Stimulated activated naive CD8-positive, alpha-beta T cell treated with anti-CD3 and anti-CD28 coated beads, Interleukin-15, Interleukin-2, amounts not matched to agents 100 ng/mL and 50 ng/mL, for 24 hours (primary cell): Measurements from ENCODE around the gene ITPA.
"Not testable (repeated sequence)": the region's sequence is repeated elsewhere in the genome, so short reads cannot be mapped to it uniquely, and the experiment has no call there.

ENCODE experiments used
- H3K27ac Mint-ChIP-seq: one replicate; pipeline ENCODE4 v1.8.0; 2021; ENCODE audit warnings: mild to moderate bottlenecking, mixed read lengths
- H3K27me3 Mint-ChIP-seq: one replicate; pipeline ENCODE4 v1.8.0; 2021; ENCODE audit warnings: mixed read lengths
- H3K36me3 Mint-ChIP-seq: one replicate; pipeline ENCODE4 v1.8.0; 2021; ENCODE audit warnings: low read depth, mixed read lengths
- H3K4me1 Mint-ChIP-seq: one replicate; pipeline ENCODE4 v1.8.0; 2021; ENCODE audit warnings: low read depth, mixed read lengths
- H3K4me3 Mint-ChIP-seq: one replicate; pipeline ENCODE4 v1.8.0; 2021; ENCODE audit warnings: mild to moderate bottlenecking, mixed read lengths
- H3K9me3 Mint-ChIP-seq: one replicate; pipeline ENCODE4 v1.8.0; 2021; ENCODE audit warnings: mixed read lengths

Gene ITPA

GRCh38 chr20:3168829-3169590 lies 40.3 kb upstream of the ITPA start:
- no peak overlapping the region for H3K27ac Mint-ChIP-seq
- H3K4me3 Mint-ChIP-seq, result no peak overlapping the region
- H3K36me3 Mint-ChIP-seq, result no peaks in the 10 kb centered on the region
- peaks cover 18% of the 10 kb centered on the region for H3K4me1 Mint-ChIP-seq
- H3K9me3 Mint-ChIP-seq, result no peaks in the 10 kb centered on the region
- H3K27me3 Mint-ChIP-seq, result peaks cover 34% of the 10 kb centered on the region

- no peak overlapping the region for H3K4me3 Mint-ChIP-seq
- no peaks in the 10 kb centered on the region for H3K36me3 Mint-ChIP-seq
- H3K4me1 Mint-ChIP-seq, result peaks cover 19% of the 10 kb centered on the region
- H3K27ac Mint-ChIP-seq, result no peak overlapping the region
- no peaks in the 10 kb centered on the region for H3K9me3 Mint-ChIP-seq
- H3K27me3 Mint-ChIP-seq, result peaks cover 47% of the 10 kb centered on the region
Measured at GRCh38 chr20:3171391-3172125, 37.7 kb upstream of the ITPA start.

- Mint-ChIP-seq H3K4me3 (peak overlapping the region; percentile 74), H3K36me3 (no peaks in the 10 kb centered on the region), H3K27me3 (peaks cover 46% of the 10 kb centered on the region), H3K9me3 (no peaks in the 10 kb centered on the region), H3K4me1 (peaks cover 19% of the 10 kb centered on the region), H3K27ac (no peak overlapping the region)
Measured at GRCh38 chr20:3172126-3172932, 37.0 kb upstream of the ITPA start.

- Mint-ChIP-seq H3K27me3 (peaks cover 43% of the 10 kb centered on the region), H3K27ac (peak within 1 kb of the TSS; percentile 36), H3K9me3 (no peaks in the 10 kb centered on the region), H3K36me3 (no peaks in the 10 kb centered on the region), H3K4me1 (peaks cover 14% of the 10 kb centered on the region), H3K4me3 (peak within 1 kb of the TSS; percentile 81)
Measured at GRCh38 chr20:3172933-3173609, 36.2 kb upstream of the ITPA start, which contains the start of gene LZTS3. Gene LZTS3 (minus strand): TSS chr20:3173549. CDS start chr20:3167163, 6,386 bp downstream.

GRCh38 chr20:3173610-3174441 lies 35.5 kb upstream of the ITPA start:
- Mint-ChIP-seq H3K9me3 (no peaks in the 10 kb centered on the region), H3K27me3 (peaks cover 37% of the 10 kb centered on the region), H3K4me1 (peaks cover 8% of the 10 kb centered on the region), H3K4me3 (peak overlapping the region; percentile 81), H3K36me3 (no peaks in the 10 kb centered on the region), H3K27ac (peak overlapping the region; percentile 36)

- Mint-ChIP-seq H3K4me1 (peaks cover 7% of the 10 kb centered on the region), H3K27ac (no peak overlapping the region), H3K9me3 (no peaks in the 10 kb centered on the region), H3K4me3 (peak overlapping the region; percentile 81), H3K36me3 (no peaks in the 10 kb centered on the region), H3K27me3 (peaks cover 31% of the 10 kb centered on the region)
Measured at GRCh38 chr20:3174442-3175261, 34.6 kb upstream of the ITPA start.

GRCh38 chr20:3175270-3175669 lies 34.0 kb upstream of the ITPA start:
- peaks cover 7% of the 10 kb centered on the region for H3K4me1 Mint-ChIP-seq
- no peaks in the 10 kb centered on the region for H3K36me3 Mint-ChIP-seq
- H3K9me3 Mint-ChIP-seq, result no peaks in the 10 kb centered on the region
- H3K4me3 Mint-ChIP-seq, result no peak overlapping the region
- peaks cover 27% of the 10 kb centered on the region for H3K27me3 Mint-ChIP-seq
- H3K27ac Mint-ChIP-seq, result no peak overlapping the region

- Mint-ChIP-seq H3K36me3 (no peaks in the 10 kb centered on the region), H3K9me3 (no peaks in the 10 kb centered on the region), H3K27me3 (peaks cover 14% of the 10 kb centered on the region), H3K27ac (no peak overlapping the region), H3K4me3 (no peak overlapping the region), H3K4me1 (peaks cover 3% of the 10 kb centered on the region)
Measured at GRCh38 chr20:3177746-3178485, 31.4 kb upstream of the ITPA start.

GRCh38 chr20:3180319-3180718 lies 29.0 kb upstream of the ITPA start:
- H3K9me3 Mint-ChIP-seq, result no peaks in the 10 kb centered on the region
- no peak overlapping the region for H3K27ac Mint-ChIP-seq
- H3K27me3 Mint-ChIP-seq, result peaks cover 3% of the 10 kb centered on the region
- H3K4me1 Mint-ChIP-seq, result no peaks in the 10 kb centered on the region
- H3K36me3 Mint-ChIP-seq, result no peaks in the 10 kb centered on the region
- H3K4me3 Mint-ChIP-seq, result no peak overlapping the region

- Mint-ChIP-seq H3K9me3 (no peaks in the 10 kb centered on the region), H3K4me1 (no peaks in the 10 kb centered on the region), H3K27me3 (no peaks in the 10 kb centered on the region), H3K4me3 (no peak overlapping the region), H3K27ac (no peak overlapping the region), H3K36me3 (no peaks in the 10 kb centered on the region)
Measured at GRCh38 chr20:3181270-3181669, 28.0 kb upstream of the ITPA start.

- H3K36me3 Mint-ChIP-seq, H3K4me1 Mint-ChIP-seq, H3K4me3 Mint-ChIP-seq, H3K9me3 Mint-ChIP-seq, H3K27me3 Mint-ChIP-seq, H3K27ac Mint-ChIP-seq: not testable (repeated sequence)
Measured at GRCh38 chr20:3182429-3182828, 26.9 kb upstream of the ITPA start.

- H3K4me3 Mint-ChIP-seq, result no peak overlapping the region
- peaks cover 3% of the 10 kb centered on the region for H3K36me3 Mint-ChIP-seq
- no peak overlapping the region for H3K27ac Mint-ChIP-seq
Measured at GRCh38 chr20:3183896-3184612, 25.2 kb upstream of the ITPA start.

More at GRCh38 chr20:3183896-3184612, 25.2 kb upstream of the ITPA start:
- Mint-ChIP-seq H3K4me1 (no peaks in the 10 kb centered on the region), H3K9me3 (no peaks in the 10 kb centered on the region), H3K27me3 (no peaks in the 10 kb centered on the region)
